Common myeloid progenitor, CD34-positive (primary cell): ENCODE data around the gene SPAG16.
"Not testable (repeated sequence)": the region's sequence is repeated elsewhere in the genome, so short reads cannot be mapped to it uniquely, and the experiment has no call there.

Experiments used
- CTCF ChIA-PET: fragments of 350-600 bp; sonication (Branson Sonifier 250); formaldehyde crosslinking; loops from one replicate; lab custom pipeline; 2021; ENCODE audit warnings: antibody characterized with exemption; lab: Charles Lee
- POLR2A ChIA-PET: fragments of 350-600 bp; sonication (Branson Sonifier 250); formaldehyde crosslinking; loops from one replicate; lab custom pipeline; 2021; ENCODE audit warnings: antibody characterized with exemption; lab: Charles Lee
- DNase-seq, 3 donors: peaks; one replicate each; pipeline versions ENCODE4 v3.0.0 to v3.0.0-alpha.2; 2013
- H3K27ac ChIP-seq, 2 experiments: 1 replicate in 1 of 2; 2 replicates in 1 of 2; pipeline ENCODE4 v1.7.0; 2013; ENCODE audit warnings: inconsistent platforms in 2 of 2, low read length in 2 of 2, mild to moderate bottlenecking in 2 of 2, low read depth in 1 of 2, moderate library complexity in 1 of 2; ENCODE audit not compliant: severe bottlenecking in 2 of 2, insufficient read depth in 1 of 2, poor library complexity in 1 of 2
- H3K27me3 ChIP-seq, 5 experiments: replicated peaks in 2 of 5; 1 replicate in 3 of 5; 2 replicates in 2 of 5; pipeline versions ENCODE4 v1.6.1 to v1.7.0; 2013; ENCODE audit warnings: low read length in 4 of 5, mild to moderate bottlenecking in 2 of 5, moderate library complexity in 2 of 5, inconsistent platforms in 1 of 5; ENCODE audit not compliant: insufficient read depth in 5 of 5, control insufficient read depth in 4 of 5
- H3K36me3 ChIP-seq, 4 experiments: 1 replicate in 2 of 4; 2 replicates in 2 of 4; pipeline versions ENCODE4 v1.6.1 to v1.7.0; 2013; ENCODE audit warnings: low read length in 3 of 4, control low read depth in 1 of 4, mild to moderate bottlenecking in 1 of 4; ENCODE audit not compliant: control insufficient read depth in 4 of 4, insufficient read depth in 4 of 4
- H3K4me1 ChIP-seq, 4 experiments: 1 replicate in 3 of 4; 2 replicates in 1 of 4; pipeline versions ENCODE4 v1.6.1 to v1.7.1; 2013; ENCODE audit warnings: low read length in 3 of 4, mild to moderate bottlenecking in 3 of 4, control low read depth in 1 of 4, inconsistent platforms in 1 of 4, moderate library complexity in 1 of 4; ENCODE audit not compliant: control insufficient read depth in 4 of 4, insufficient read depth in 4 of 4; ENCODE audit errors: control extremely low read depth in 1 of 4
- H3K4me3 ChIP-seq, 7 experiments: 1 replicate in 4 of 7; 2 replicates in 3 of 7; pipeline versions ENCODE4 v1.5.1 to v1.7.0; 2013; ENCODE audit warnings: mild to moderate bottlenecking in 7 of 7, low read length in 6 of 7, moderate library complexity in 6 of 7, inconsistent platforms in 2 of 7, low read depth in 2 of 7, control low read depth in 1 of 7; ENCODE audit not compliant: insufficient read depth in 4 of 7, control insufficient read depth in 1 of 7; ENCODE audit errors: extremely low read depth in 1 of 7
- H3K9me3 ChIP-seq, 5 experiments: 1 replicate in 4 of 5; 2 replicates in 1 of 5; pipeline versions ENCODE4 v1.6.1 to v1.7.1; 2013; ENCODE audit warnings: low read length in 4 of 5, mild to moderate bottlenecking in 2 of 5, inconsistent platforms in 1 of 5, low read depth in 1 of 5, moderate library complexity in 1 of 5; ENCODE audit not compliant: control insufficient read depth in 4 of 5, insufficient read depth in 2 of 5; ENCODE audit errors: control extremely low read depth in 1 of 5
- WGBS: methylation state at CpG from one replicate; pipeline ENCODE4 v1.1.5; 2013; ENCODE audit not compliant: insufficient coverage; 5-methylcytosine and 5-hydroxymethylcytosine counted together

SPAG16 gene

DNA sequence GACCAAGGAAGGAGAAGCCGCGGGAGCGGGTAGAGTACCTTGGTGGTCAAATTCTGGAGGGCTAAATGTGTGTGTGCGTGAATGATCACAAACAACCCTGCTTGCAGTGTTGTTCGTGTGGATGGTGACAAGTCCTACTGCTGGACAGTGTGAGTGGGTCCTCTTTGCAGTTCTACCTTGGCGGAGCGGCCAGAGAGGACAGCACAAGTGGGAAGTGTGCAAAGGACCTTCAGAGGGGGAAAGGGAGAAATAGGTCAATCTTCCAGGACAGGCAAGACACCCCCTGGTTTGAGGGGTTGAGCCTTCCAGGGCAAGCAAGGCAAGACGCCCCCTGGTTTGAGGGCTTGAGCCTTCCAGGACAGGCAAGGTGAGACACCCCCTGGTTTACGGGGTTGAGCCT is 122.8 kb downstream of the SPAG16 start:
- H3K27me3 ChIP-seq, H3K4me1 ChIP-seq, H3K9me3 ChIP-seq, CTCF ChIA-PET, POLR2A ChIA-PET, DNase-seq, H3K36me3 ChIP-seq, H3K4me3 ChIP-seq, H3K27ac ChIP-seq: not testable (repeated sequence)
- 92% methylated on average over 4 of the region's 9 CpGs for WGBS

DNA sequence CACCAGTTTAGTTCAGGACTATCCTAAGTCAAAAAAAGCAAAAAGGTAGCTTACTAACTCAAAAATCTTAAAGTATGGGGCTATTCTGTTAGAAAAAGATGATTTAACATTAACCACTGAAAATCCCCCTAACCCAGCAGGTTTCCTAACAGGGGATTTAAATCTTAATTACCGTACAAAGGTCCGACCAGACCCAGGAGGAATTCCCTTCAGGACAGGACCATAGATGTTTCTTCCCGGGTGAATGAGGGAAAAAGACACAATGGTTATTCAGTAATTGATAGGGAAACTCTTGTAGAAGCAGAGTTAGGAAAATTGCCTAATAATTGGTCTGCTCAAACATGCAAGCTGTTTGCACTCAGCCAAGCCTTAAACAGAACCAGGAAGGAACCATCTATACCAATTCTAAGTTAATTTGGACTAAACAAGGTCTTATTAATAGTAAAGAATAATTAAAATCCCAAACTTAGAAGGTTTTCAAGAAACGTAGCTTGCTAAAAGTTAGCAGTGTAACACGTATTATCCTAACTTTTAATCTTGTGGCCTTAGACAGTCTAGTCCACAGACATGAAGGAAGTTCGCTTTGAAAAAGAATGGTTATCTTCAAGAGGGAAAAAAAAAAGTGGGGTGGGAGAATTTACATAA is 124.3 kb downstream of the SPAG16 start:
- CTCF ChIA-PET, H3K9me3 ChIP-seq, DNase-seq, H3K36me3 ChIP-seq, H3K4me1 ChIP-seq, POLR2A ChIA-PET, H3K4me3 ChIP-seq, H3K27ac ChIP-seq, H3K27me3 ChIP-seq: not testable (repeated sequence)
- 82% methylated on average over 6 of the region's 6 CpGs for WGBS

DNA sequence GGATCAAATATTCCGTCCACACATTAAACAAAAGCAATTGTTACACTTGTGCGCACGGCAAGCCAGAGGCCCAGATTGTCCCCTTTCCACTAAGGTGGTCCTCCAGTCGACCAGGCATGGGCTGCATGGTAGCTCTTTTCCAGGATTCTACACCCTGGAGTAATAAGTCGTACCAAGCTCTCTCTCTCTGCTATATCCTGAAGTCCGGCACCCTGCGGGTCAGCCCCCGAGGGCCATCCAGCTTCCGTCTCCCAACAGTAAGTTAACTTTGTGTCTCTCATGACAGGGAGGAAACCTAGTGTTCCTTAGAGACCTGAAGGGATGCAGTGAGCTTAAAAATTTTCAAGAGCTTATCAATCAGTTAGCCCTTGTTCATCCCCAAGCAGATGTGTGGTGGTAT is 126.4 kb downstream of the SPAG16 start:
- H3K4me3 ChIP-seq, H3K27ac ChIP-seq, H3K27me3 ChIP-seq, H3K9me3 ChIP-seq, H3K4me1 ChIP-seq, CTCF ChIA-PET, DNase-seq, H3K36me3 ChIP-seq, POLR2A ChIA-PET: not testable (repeated sequence)
- 93% methylated on average over 6 of the region's 9 CpGs for WGBS

DNA sequence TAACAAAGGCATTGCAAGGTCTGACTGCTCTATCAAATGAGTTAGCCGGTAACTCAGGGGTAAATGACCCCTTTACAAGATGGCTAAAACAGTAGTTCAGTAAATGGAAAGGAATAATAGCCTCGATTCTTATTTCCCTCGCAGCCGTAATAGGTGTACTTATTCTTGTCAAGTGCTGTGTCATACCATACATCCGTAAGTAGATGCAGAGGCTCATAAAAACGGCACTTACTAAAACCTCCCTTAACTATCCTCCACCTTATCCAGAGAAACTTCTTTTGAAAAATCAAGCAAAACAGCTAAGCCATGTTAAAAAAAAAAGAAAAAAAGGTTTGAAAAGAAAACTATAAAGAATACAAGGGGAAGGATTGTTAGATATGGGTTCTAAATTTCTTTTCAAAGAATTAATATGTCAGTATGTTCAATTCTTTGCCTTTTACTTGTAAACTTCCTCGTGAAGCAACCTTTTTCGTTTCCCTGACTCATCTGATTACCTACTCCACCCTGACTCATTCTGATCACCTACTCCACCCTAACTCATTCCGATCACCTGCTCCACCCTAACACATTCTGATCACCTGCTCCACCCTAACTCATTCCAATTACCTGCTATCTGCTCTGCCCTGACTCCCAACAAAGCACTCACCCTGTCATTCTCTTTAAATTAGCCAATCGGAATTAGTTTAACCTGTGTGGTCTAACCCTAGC is 127.5 kb downstream of the SPAG16 start:
- Histone ChIP-seq H3K4me1 (no peaks in the 10 kb centered on the region), H3K4me3 (no peak overlapping the region), H3K27ac (no peak overlapping the region), H3K36me3 (no peaks in the 10 kb centered on the region), H3K27me3 (no peaks in the 10 kb centered on the region), H3K9me3 (no peaks in the 10 kb centered on the region)
- 95% methylated on average over 7 of the region's 10 CpGs for WGBS
- DNase-seq: no peak
- ChIA-PET CTCF (no interaction called here), POLR2A (no interaction called here)

DNA sequence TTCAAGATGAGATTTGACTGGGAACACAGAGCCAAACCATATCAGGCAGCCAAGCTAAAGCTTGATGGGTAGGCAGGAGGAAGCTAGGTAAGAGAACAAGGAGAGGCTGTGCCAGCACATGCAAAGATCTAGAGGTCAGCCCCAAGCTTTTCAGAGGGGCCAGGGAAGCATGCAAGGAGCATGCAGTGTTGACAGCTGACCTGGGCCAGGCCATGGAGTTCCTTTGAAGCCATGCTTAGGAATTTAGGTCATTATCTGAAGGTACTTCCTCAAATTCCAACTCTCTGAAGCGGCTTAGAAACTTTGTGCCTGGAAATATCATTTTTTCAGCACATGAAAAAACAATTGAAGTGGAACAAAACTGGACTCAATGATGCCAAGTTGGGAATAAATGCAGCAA is 130.8 kb downstream of the SPAG16 start:
- DNase-seq: no peak
- Histone ChIP-seq H3K27ac (no peak overlapping the region), H3K9me3 (no peaks in the 10 kb centered on the region), H3K27me3 (no peaks in the 10 kb centered on the region), H3K36me3 (no peaks in the 10 kb centered on the region), H3K4me3 (no peak overlapping the region), H3K4me1 (no peaks in the 10 kb centered on the region)
- ChIA-PET POLR2A (no interaction called here), CTCF (no interaction called here)
- WGBS: 86% methylated on average over 1 of the region's 1 CpG

DNA sequence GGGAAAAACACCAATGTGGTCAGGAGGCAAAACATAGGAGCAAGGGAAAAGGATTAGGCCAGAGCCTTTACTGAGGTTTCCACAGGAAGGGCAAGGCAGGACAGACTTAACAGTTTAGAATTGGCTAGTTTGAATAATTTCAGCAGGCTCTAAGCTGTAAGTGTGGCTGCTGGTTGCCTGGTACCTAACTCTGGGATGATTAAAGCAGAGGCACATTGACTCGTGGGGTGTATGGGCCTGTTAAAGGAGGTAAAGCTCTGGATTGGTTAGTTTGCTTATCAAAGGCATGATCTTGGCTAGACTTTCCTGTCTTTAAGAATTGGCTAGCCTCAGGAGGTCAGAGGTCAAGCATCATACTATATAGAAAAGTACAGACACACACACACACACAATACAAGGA is 132.6 kb downstream of the SPAG16 start:
- ChIA-PET POLR2A (no interaction called here), CTCF (no interaction called here)
- Histone ChIP-seq H3K27me3 (no peaks in the 10 kb centered on the region), H3K4me1 (no peaks in the 10 kb centered on the region), H3K36me3 (no peaks in the 10 kb centered on the region), H3K9me3 (no peaks in the 10 kb centered on the region), H3K4me3 (no peak overlapping the region), H3K27ac (no peak overlapping the region)
- no peak for DNase-seq
- 70% methylated on average over 1 of the region's 1 CpG for WGBS

DNA sequence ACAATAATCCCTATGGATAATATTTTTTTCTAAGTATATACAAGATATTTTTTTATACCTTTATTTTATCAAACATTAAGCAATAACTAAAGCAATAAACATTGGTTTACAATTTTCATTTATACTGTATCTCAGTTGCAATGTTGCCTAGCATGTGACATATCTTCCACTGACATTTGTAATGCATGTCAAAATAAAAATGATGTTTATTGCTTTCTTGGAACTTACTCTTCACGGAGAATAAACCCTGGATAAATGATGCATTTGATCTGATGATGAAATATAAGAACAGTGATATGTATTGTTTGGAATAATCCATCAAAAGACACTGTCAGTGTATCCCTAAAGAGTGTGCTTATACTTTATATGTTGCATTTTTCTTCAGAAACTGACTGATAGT is 135.7 kb downstream of the SPAG16 start:
- DNase-seq: no peak
- 100% methylated on average over 1 of the region's 1 CpG for WGBS
- Histone ChIP-seq H3K36me3 (no peaks in the 10 kb centered on the region), H3K27me3 (no peaks in the 10 kb centered on the region), H3K27ac (no peak overlapping the region), H3K4me3 (no peak overlapping the region), H3K4me1 (no peaks in the 10 kb centered on the region), H3K9me3 (no peaks in the 10 kb centered on the region)
- POLR2A ChIA-PET: no interaction called here
- CTCF ChIA-PET: no interaction called here
